ENCODE results near the gene C7orf33. TPM values are rescaled to one million over a fixed set of nuclear protein-coding genes. Genes with fewer than 3 reads are reported as not detected.

C7orf33 gene
- polyA plus RNA-seq, 1 donor from 2014 or later, result not detected

DNA sequence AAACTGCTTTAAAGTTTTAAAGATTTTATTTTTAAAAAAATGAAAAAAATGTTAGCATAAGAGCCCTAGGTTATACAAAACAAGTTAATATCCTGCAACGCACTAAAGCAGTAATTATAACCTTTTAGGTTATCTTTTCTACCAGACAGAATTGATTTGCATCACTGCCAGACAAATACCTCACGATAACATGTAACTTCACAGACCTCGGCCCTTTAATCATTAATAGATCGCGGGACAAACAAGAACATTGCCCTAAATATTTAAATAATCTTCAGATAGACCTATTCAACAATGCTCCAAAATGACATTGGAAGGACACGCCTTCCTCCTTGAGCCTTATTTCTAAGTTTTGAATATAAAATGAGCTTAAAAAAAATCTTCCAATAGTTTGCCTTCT, 23.8 kb upstream of the C7orf33 start:
- no peak overlapping the region for H3K4me2 ChIP-seq (ENCODE audit: low read length)
- H3F3A ChIP-seq (ENCODE audit: insufficient read depth, low read length, poor library complexity, severe bottlenecking), result no peaks in the 10 kb centered on the region
- H3K27ac ChIP-seq (ENCODE audit: low read length), result no peak overlapping the region
- H4K20me1 ChIP-seq (ENCODE audit: insufficient read depth), result no peaks in the 10 kb centered on the region
- H3K4me3 ChIP-seq (ENCODE audit: low read length), result no peak overlapping the region
- no peaks in the 10 kb centered on the region for H3K9me2 ChIP-seq (ENCODE audit: insufficient read depth, low read length)
- no peaks in the 10 kb centered on the region for H3K9me3 ChIP-seq (ENCODE audit: low read length)
- no peak for TF ChIP-seq EZH2 (IDR thresholded peaks at IDR 0.05; ENCODE audit: borderline replicate concordance, insufficient read depth, low read length, poor library complexity, severe bottlenecking)
- no peak for TF ChIP-seq POLR2AphosphoS5 (IDR thresholded peaks at IDR 0.05)
- TF ChIP-seq EP300 (conservative IDR thresholded peaks at IDR 0.05; ENCODE audit: poor library complexity, severe bottlenecking), result no peak
- TF ChIP-seq CTCF (IDR thresholded peaks at IDR 0.05; ENCODE audit: poor library complexity, severe bottlenecking), result no peak
- no peak for TF ChIP-seq MXI1 (conservative IDR thresholded peaks at IDR 0.05; ENCODE audit: poor library complexity, severe bottlenecking)
- TF ChIP-seq REST (IDR thresholded peaks at IDR 0.05; ENCODE audit: borderline replicate concordance), result no peak
- TF ChIP-seq SMC3 (conservative IDR thresholded peaks at IDR 0.05; ENCODE audit: poor library complexity), result no peak
- no peak for TF ChIP-seq TAF1 (IDR thresholded peaks at IDR 0.05; ENCODE audit: low read depth)
- TF ChIP-seq RAD21 (conservative IDR thresholded peaks at IDR 0.05), result no peak
- no peaks in the 10 kb centered on the region for H3K79me2 ChIP-seq (replicated peaks; ENCODE audit: insufficient read depth, low read length)
- H3K27me3 ChIP-seq (ENCODE audit: insufficient read depth, low read depth, low read length), result no peaks in the 10 kb centered on the region
- H3K9ac ChIP-seq (ENCODE audit: low read length), result no peak overlapping the region
- H2AFZ ChIP-seq (ENCODE audit: low read depth, low read length), result no peak overlapping the region
- H3K36me3 ChIP-seq (ENCODE audit: insufficient read depth, low read length), result no peaks in the 10 kb centered on the region

GRCh38 chr7:148567524-148567923, 23.0 kb upstream of the C7orf33 start:
- H3F3A ChIP-seq (ENCODE audit: insufficient read depth, low read length, poor library complexity, severe bottlenecking), result no peaks in the 10 kb centered on the region
- no peak overlapping the region for H3K9ac ChIP-seq (ENCODE audit: low read length)
- no peak for TF ChIP-seq SMC3 (conservative IDR thresholded peaks at IDR 0.05; ENCODE audit: poor library complexity)
- TF ChIP-seq POLR2AphosphoS5 (IDR thresholded peaks at IDR 0.05), result no peak
- no peak for TF ChIP-seq CTCF (IDR thresholded peaks at IDR 0.05; ENCODE audit: poor library complexity, severe bottlenecking)
- no peak for TF ChIP-seq MXI1 (conservative IDR thresholded peaks at IDR 0.05; ENCODE audit: poor library complexity, severe bottlenecking)
- TF ChIP-seq TAF1 (IDR thresholded peaks at IDR 0.05; ENCODE audit: low read depth), result no peak
- no peak for TF ChIP-seq EZH2 (IDR thresholded peaks at IDR 0.05; ENCODE audit: borderline replicate concordance, insufficient read depth, low read length, poor library complexity, severe bottlenecking)
- TF ChIP-seq RAD21 (conservative IDR thresholded peaks at IDR 0.05), result no peak
- no peak for TF ChIP-seq REST (IDR thresholded peaks at IDR 0.05; ENCODE audit: borderline replicate concordance)
- TF ChIP-seq EP300 (conservative IDR thresholded peaks at IDR 0.05; ENCODE audit: poor library complexity, severe bottlenecking), result no peak
- H3K4me3 ChIP-seq (ENCODE audit: low read length), result no peak overlapping the region
- no peaks in the 10 kb centered on the region for H3K36me3 ChIP-seq (ENCODE audit: insufficient read depth, low read length)
- H3K79me2 ChIP-seq (replicated peaks; ENCODE audit: insufficient read depth, low read length), result no peaks in the 10 kb centered on the region
- no peak overlapping the region for H3K27ac ChIP-seq (ENCODE audit: low read length)
- no peaks in the 10 kb centered on the region for H3K9me2 ChIP-seq (ENCODE audit: insufficient read depth, low read length)
- no peaks in the 10 kb centered on the region for H3K27me3 ChIP-seq (ENCODE audit: insufficient read depth, low read depth, low read length)
- H3K9me3 ChIP-seq (ENCODE audit: low read length), result no peaks in the 10 kb centered on the region
- H2AFZ ChIP-seq (ENCODE audit: low read depth, low read length), result peak overlapping the region; percentile 22
- no peak overlapping the region for H3K4me2 ChIP-seq (ENCODE audit: low read length)
- no peaks in the 10 kb centered on the region for H4K20me1 ChIP-seq (ENCODE audit: insufficient read depth)

Measured in neural cell (in vitro differentiated cells).